Fibroblast of pulmonary artery (primary cell): ENCODE measurements around the gene GRIN3B.

ENCODE experiments used
- DNase-seq: peaks from one replicate; pipeline ENCODE4 v3.0.0-alpha.2; 2010; ENCODE audit warnings: low read depth
- H3K4me3 ChIP-seq: replicated peaks from 2 replicates; pipeline ENCODE4 v1.5.1; 2011; ENCODE audit warnings: low read depth, mild to moderate bottlenecking, control low read depth, low read length, moderate library complexity
- CTCF ChIP-seq: IDR thresholded peaks from 2 replicates; pipeline ENCODE4 v1.5.1; 2011; ENCODE audit warnings: mild to moderate bottlenecking, control low read depth, low read length, inconsistent platforms; ENCODE audit errors: missing control alignments

Gene GRIN3B

GRCh38 chr19:988081-988480 is 12.1 kb upstream of the GRIN3B start:
- DNase-seq, result no peak
- no peak overlapping the region for H3K4me3 ChIP-seq
- TF ChIP-seq CTCF, result no peak

DNA sequence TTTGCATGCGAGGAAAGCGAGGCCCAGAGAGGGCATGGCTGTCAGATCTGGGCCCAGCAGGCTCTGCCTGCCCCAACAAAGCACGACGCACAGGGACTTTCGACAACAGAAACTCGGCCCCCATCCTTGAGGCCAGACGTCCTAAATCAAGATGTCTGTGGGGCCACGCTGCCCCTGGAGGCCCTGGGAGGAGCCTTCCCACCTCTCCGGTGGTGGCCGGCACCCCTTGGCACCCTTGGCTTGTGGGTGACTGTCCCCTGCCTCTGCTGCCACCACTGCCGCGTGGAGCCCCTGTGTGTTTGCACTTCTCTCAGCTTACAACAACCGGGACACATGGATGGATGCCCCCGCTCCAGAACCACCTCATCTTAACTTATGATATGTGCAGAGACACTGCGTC is 11.7 kb upstream of the GRIN3B start:
- no peak for DNase-seq
- H3K4me3 ChIP-seq, result no peak overlapping the region
- TF ChIP-seq CTCF, result no peak

GRCh38 chr19:989381-990081 is 10.7 kb upstream of the GRIN3B start:
- TF ChIP-seq CTCF, result peak; percentile 21
- DNase-seq, result no peak
- no peak overlapping the region for H3K4me3 ChIP-seq

- no peak overlapping the region for H3K4me3 ChIP-seq
- no peak for TF ChIP-seq CTCF
- no peak for DNase-seq
Observed at GRCh38 chr19:990119-990571, 10.1 kb upstream of the GRIN3B start.

GRCh38 chr19:990746-991145 is 9.5 kb upstream of the GRIN3B start:
- no peak for TF ChIP-seq CTCF
- DNase-seq, result no peak
- H3K4me3 ChIP-seq, result no peak overlapping the region

DNA sequence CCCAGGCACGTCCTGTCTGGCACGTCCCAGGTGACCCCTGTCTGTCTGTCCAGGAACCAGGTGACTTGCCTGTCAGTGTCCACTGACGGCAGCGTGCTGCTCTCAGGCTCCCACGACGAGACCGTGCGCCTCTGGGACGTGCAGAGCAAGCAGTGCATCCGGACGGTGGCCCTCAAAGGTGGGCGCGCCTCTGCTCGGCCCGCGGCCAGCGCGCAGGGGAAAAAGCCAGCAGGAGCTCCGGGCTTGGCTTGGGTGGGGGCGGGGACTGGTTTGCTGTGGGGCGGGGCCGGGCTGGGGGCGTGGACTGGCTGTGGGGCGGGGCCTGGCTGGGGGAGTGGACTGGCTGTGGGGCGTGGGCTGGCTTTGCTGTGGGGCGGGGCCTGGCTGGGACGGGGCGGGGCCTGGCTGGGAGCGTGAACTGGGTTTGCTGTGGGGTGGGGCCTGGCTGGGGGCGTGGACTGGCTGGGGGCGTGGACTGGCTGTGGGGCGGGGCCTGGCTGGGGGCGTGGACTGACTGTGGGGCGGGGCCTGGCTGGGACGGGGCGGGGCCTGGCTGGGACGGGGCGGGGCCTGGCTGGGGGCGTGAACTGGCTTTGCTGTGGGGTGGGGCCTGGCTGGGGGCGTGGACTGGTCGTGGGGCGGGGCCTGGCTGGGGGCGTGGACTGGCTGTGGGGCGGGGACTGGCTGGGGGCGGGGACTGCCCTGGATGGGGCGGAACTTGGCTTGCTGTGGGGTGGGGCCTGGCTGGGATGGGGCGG is 8.9 kb upstream of the GRIN3B start:
- TF ChIP-seq CTCF, result no peak
- no peak overlapping the region for H3K4me3 ChIP-seq
- DNase-seq, result peak; percentile 53
